Mesendoderm (in vitro differentiated cells): ENCODE measurements around the gene HEYL.

ENCODE experiments used
- DNase-seq: peaks from one replicate; pipeline ENCODE4 v3.0.0; 2013
- H2AK5ac ChIP-seq: 2 replicates; pipeline ENCODE4 v1.6.1; 2013; ENCODE audit warnings: low read length, inconsistent platforms
- H2BK120ac ChIP-seq: 2 replicates; pipeline ENCODE4 v1.6.1; 2013; ENCODE audit warnings: low read depth, mild to moderate bottlenecking, low read length, moderate library complexity, mixed read lengths
- H2BK15ac ChIP-seq: replicated peaks from 2 replicates; pipeline ENCODE4 v1.6.1; 2013; ENCODE audit warnings: low read depth, mild to moderate bottlenecking, moderate library complexity
- H2BK5ac ChIP-seq: 2 replicates; pipeline ENCODE4 v1.6.1; 2013; ENCODE audit warnings: low read length, inconsistent platforms
- H3K18ac ChIP-seq: 2 replicates; pipeline ENCODE4 v1.6.1; 2013; ENCODE audit warnings: mild to moderate bottlenecking, low read length, mixed read lengths
- H3K23ac ChIP-seq: one replicate; pipeline ENCODE4 v1.6.1; 2013; ENCODE audit warnings: low read length
- H3K27ac ChIP-seq: 2 replicates; pipeline ENCODE4 v1.5.1; 2013; ENCODE audit warnings: low read depth, mild to moderate bottlenecking, inconsistent platforms, low read length, moderate library complexity
- H3K27me3 ChIP-seq: 2 replicates; pipeline ENCODE4 v1.6.1; 2013; ENCODE audit warnings: low read length, control low read depth, mild to moderate bottlenecking, inconsistent platforms; ENCODE audit not compliant: insufficient read depth, poor library complexity
- H3K36me3 ChIP-seq: 2 replicates; pipeline ENCODE4 v1.6.1; 2013; ENCODE audit warnings: low read length, inconsistent platforms; ENCODE audit not compliant: control insufficient read depth, insufficient read depth
- H3K4ac ChIP-seq: one replicate; pipeline ENCODE4 v1.6.1; 2013; ENCODE audit warnings: low read depth, mild to moderate bottlenecking, low read length, moderate library complexity
- H3K4me1 ChIP-seq: 2 replicates; pipeline ENCODE4 v1.6.1; 2013; ENCODE audit warnings: low read depth, low read length, inconsistent platforms; ENCODE audit not compliant: control insufficient read depth
- H3K4me2 ChIP-seq: 2 replicates; pipeline ENCODE4 v1.6.1; 2013; ENCODE audit warnings: low read length
- H3K4me3 ChIP-seq: 2 replicates; pipeline ENCODE4 v1.5.1; 2013; ENCODE audit warnings: mild to moderate bottlenecking, low read length
- H3K56ac ChIP-seq: one replicate; pipeline ENCODE4 v1.6.1; 2013; ENCODE audit warnings: low read length
- H3K79me1 ChIP-seq: 2 replicates; pipeline ENCODE4 v1.6.1; 2013; ENCODE audit warnings: low read length, inconsistent platforms
- H3K79me2 ChIP-seq: 2 replicates; pipeline ENCODE4 v1.6.1; 2013; ENCODE audit warnings: mild to moderate bottlenecking, low read length; ENCODE audit not compliant: control insufficient read depth, insufficient read depth
- H3K9ac ChIP-seq: 2 replicates; pipeline ENCODE4 v1.6.1; 2013; ENCODE audit warnings: low read length, inconsistent platforms
- H4K5ac ChIP-seq: one replicate; pipeline ENCODE4 v1.6.1; 2013; ENCODE audit warnings: low read length
- H4K8ac ChIP-seq: one replicate; pipeline ENCODE4 v1.6.1; 2013; ENCODE audit warnings: low read depth, mild to moderate bottlenecking, control low read depth, low read length, moderate library complexity
- WGBS: extraction: QIAGEN DNeasy Blood & Tissue Kit; methylation state at CpG from one replicate; pipeline ENCODE4 v1.1.7; 2013; ENCODE audit warnings: low lambda C conversion rate, missing lambda C conversion rate; ENCODE audit not compliant: insufficient coverage; ENCODE audit errors: extremely low coverage; 5-methylcytosine and 5-hydroxymethylcytosine counted together

Gene HEYL

DNA sequence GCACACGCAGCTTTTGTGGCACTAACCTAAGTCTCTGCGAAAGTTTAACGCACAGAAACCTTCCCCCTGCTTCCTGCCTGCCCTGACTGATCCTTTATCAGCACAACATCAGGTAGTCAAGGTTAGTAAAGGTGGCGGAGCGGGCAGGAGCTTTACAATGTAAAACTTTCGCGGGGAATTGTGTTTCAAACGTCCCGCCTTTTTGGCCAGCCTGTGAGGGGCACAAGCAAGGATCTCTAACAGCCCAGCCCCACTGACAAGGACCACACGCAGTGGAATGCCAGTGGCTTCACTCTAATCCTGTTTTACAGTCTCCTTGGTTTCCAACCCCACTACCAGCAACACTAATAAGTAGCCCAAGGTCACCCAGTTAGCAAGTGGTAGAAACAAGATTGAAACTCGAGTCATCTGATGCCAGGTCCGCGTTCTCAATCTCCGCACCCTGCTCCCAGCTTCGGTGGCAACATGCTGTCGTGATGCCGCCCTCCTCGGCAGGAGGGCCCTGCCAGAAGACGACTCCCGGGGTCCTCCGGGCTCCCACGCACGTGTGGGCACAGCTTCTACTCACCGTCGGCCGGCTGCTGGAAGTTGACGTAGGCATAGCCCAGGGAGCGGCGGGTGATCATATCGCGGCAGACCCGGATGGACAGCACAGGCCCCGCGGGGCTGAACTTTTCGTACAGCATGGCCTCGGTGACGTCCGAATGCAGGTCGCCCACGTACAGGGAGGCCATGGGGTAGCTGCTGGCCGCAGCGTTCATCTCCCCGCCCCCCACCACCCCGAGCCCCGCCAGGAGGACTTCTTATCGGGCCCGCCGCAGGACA lies 64.0 kb downstream of the HEYL start:
- no peak overlapping the region for H3K27ac ChIP-seq
- peak overlapping the region; percentile 77 for H3K4ac ChIP-seq
- peak overlapping the region; percentile 93 for H3K56ac ChIP-seq
- no peak overlapping the region for H2BK120ac ChIP-seq
- peak overlapping the region; percentile 81 for H3K18ac ChIP-seq
- WGBS, result no CpG with 5 or more reads among the region's 48 CpGs
- peaks cover 4% of the 10 kb centered on the region for H3K4me1 ChIP-seq
- H2AK5ac ChIP-seq, result no peak overlapping the region
- no peak overlapping the region for H4K5ac ChIP-seq
- peak overlapping the region; percentile 84 for H3K9ac ChIP-seq
- H3K79me1 ChIP-seq, result peaks cover 18% of the 10 kb centered on the region
- peak overlapping the region; percentile 76 for H3K4me3 ChIP-seq
- DNase-seq, result peak; percentile 27
- peak overlapping the region; percentile 66 for H3K4me2 ChIP-seq
- H3K79me2 ChIP-seq, result peaks cover 57% of the 10 kb centered on the region
- no peaks in the 10 kb centered on the region for H3K27me3 ChIP-seq
- peaks cover 11% of the 10 kb centered on the region for H3K36me3 ChIP-seq
- no peak overlapping the region for H3K23ac ChIP-seq
- no peak overlapping the region for H2BK15ac ChIP-seq
- H4K8ac ChIP-seq, result no peak overlapping the region
- no peak overlapping the region for H2BK5ac ChIP-seq

DNA sequence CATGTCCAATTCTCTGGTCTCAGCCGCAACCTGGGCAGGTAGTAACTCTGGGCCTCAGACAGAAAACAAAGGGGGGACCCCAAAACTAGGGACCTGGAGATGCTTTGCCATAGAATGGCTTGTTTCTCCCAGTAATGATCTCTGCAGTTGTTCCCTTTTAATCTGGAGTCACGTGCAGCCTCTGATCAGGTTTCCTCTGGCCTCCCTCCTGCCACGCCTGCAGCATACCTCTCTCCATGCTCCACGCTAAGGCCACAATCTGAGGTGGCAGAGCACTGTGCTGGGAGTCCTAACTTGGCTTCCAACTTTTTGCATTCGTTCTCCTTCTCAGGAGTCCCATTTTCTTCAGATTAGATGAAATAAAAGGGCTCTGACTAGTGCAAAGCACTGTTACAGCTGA lies 64.8 kb downstream of the HEYL start:
- Histone ChIP-seq H3K79me1 (peaks cover 22% of the 10 kb centered on the region), H2BK120ac (no peak overlapping the region), H3K56ac (peak overlapping the region; percentile 93), H2BK15ac (no peak overlapping the region), H4K8ac (no peak overlapping the region), H3K36me3 (peaks cover 17% of the 10 kb centered on the region), H3K9ac (peak overlapping the region; percentile 84), H4K5ac (no peak overlapping the region), H3K18ac (no peak overlapping the region), H3K4me2 (peak overlapping the region; percentile 66), H3K4me3 (peak overlapping the region; percentile 76), H2BK5ac (no peak overlapping the region), H3K27me3 (no peaks in the 10 kb centered on the region), H3K4ac (no peak overlapping the region), H3K4me1 (peaks cover 4% of the 10 kb centered on the region), H3K79me2 (peaks cover 57% of the 10 kb centered on the region), H3K27ac (no peak overlapping the region), H2AK5ac (no peak overlapping the region), H3K23ac (no peak overlapping the region)
- DNase-seq, result peak; percentile 31
- WGBS, result no CpG with 5 or more reads among the region's 5 CpGs
